Neural cell (in vitro differentiated cells): ENCODE results near the gene PHB1.

Experiments
- EP300 ChIP-seq: fragments of 450-650 bp; conservative IDR thresholded peaks from 2 replicates; pipeline ENCODE4 v1.6.1; 2014; ENCODE audit warnings: antibody characterized with exemption, mild to moderate bottlenecking, moderate library complexity; ENCODE audit not compliant: poor library complexity, severe bottlenecking
- EZH2 ChIP-seq: fragments of 200-600, 300-800 bp; shearing (Covaris generic), sonication (generic); IDR thresholded peaks from 2 replicates; pipeline ENCODE4 v1.6.1; 2014; ENCODE audit warnings: antibody characterized with exemption, low read length, borderline replicate concordance, mild to moderate bottlenecking; ENCODE audit not compliant: insufficient read depth, poor library complexity, severe bottlenecking
- POLR2AphosphoS5 ChIP-seq: IDR thresholded peaks from 2 replicates; pipeline ENCODE4 v1.6.1; 2012
- REST ChIP-seq: IDR thresholded peaks from 2 replicates; pipeline ENCODE4 v1.6.1; 2012; ENCODE audit warnings: borderline replicate concordance
- SMC3 ChIP-seq: fragments of 450-650 bp; conservative IDR thresholded peaks from 2 replicates; pipeline ENCODE4 v1.6.1; 2014; ENCODE audit warnings: antibody characterized with exemption, mild to moderate bottlenecking, moderate library complexity; ENCODE audit not compliant: poor library complexity
- TF ChIP-seq, protein P1 (sequence below): fragments of 450-650 bp; IDR thresholded peaks from 2 replicates; pipeline ENCODE4 v1.5.1; 2014; ENCODE audit warnings: antibody characterized with exemption, mild to moderate bottlenecking, moderate library complexity; ENCODE audit not compliant: poor library complexity, severe bottlenecking

GRCh38 chr17:49440581-49440980 is 25.9 kb upstream of the PHB1 start:
- TF ChIP-seq, protein P1, sequence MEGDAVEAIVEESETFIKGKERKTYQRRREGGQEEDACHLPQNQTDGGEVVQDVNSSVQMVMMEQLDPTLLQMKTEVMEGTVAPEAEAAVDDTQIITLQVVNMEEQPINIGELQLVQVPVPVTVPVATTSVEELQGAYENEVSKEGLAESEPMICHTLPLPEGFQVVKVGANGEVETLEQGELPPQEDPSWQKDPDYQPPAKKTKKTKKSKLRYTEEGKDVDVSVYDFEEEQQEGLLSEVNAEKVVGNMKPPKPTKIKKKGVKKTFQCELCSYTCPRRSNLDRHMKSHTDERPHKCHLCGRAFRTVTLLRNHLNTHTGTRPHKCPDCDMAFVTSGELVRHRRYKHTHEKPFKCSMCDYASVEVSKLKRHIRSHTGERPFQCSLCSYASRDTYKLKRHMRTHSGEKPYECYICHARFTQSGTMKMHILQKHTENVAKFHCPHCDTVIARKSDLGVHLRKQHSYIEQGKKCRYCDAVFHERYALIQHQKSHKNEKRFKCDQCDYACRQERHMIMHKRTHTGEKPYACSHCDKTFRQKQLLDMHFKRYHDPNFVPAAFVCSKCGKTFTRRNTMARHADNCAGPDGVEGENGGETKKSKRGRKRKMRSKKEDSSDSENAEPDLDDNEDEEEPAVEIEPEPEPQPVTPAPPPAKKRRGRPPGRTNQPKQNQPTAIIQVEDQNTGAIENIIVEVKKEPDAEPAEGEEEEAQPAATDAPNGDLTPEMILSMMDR, result no peak
- no peak for TF ChIP-seq EZH2
- no peak for TF ChIP-seq POLR2AphosphoS5
- TF ChIP-seq SMC3, result no peak
- TF ChIP-seq REST, result no peak
- no peak for TF ChIP-seq EP300
